Mesothelial cell of epicardium (in vitro differentiated cells): ENCODE data around the gene ATP9A. TPM values are rescaled to one million over a fixed set of nuclear protein-coding genes. Genes with fewer than 3 reads are reported as not detected.

Experiments
- DNase-seq, 2 experiments: peaks; one replicate each; pipeline ENCODE4 v3.0.0; 2021; ENCODE audit warnings: low spot score in 2 of 2; ENCODE audit not compliant: unreplicated experiment in 2 of 2
- H3K27ac Mint-ChIP-seq: 2 replicates; pipeline ENCODE4 v1.8.0; 2021; ENCODE audit warnings: mixed read lengths
- H3K27me3 Mint-ChIP-seq: 2 replicates; pipeline ENCODE4 v1.8.0; 2021; ENCODE audit warnings: low read depth, mixed read lengths
- H3K36me3 Mint-ChIP-seq: 2 replicates; pipeline ENCODE4 v1.8.0; 2021; ENCODE audit warnings: mixed read lengths
- H3K4me1 Mint-ChIP-seq: 2 replicates; pipeline ENCODE4 v1.8.0; 2021; ENCODE audit warnings: mixed read lengths
- H3K4me3 Mint-ChIP-seq: 2 replicates; pipeline ENCODE4 v1.8.0; 2021; ENCODE audit warnings: mild to moderate bottlenecking, moderate library complexity, mixed read lengths
- H3K9me3 Mint-ChIP-seq: 2 replicates; pipeline ENCODE4 v1.8.0; 2021; ENCODE audit warnings: mixed read lengths
- total RNA-seq: library from RNA; stranded (reverse); gene quantifications from 3 replicates; pipeline ENCODE4 v1.2.1, GENCODE V29; 2021
- TF ChIP-seq, protein P1 (sequence below): fragments of 200-600 bp; sonication (generic); IDR thresholded peaks from one replicate; pipeline ENCODE4 v1.5.0; 2021; ENCODE audit warnings: antibody characterized with exemption; ENCODE audit not compliant: unreplicated experiment

The ATP9A gene
- total RNA-seq, 1 donor from 2014 or later = 80.0 TPM

DNA sequence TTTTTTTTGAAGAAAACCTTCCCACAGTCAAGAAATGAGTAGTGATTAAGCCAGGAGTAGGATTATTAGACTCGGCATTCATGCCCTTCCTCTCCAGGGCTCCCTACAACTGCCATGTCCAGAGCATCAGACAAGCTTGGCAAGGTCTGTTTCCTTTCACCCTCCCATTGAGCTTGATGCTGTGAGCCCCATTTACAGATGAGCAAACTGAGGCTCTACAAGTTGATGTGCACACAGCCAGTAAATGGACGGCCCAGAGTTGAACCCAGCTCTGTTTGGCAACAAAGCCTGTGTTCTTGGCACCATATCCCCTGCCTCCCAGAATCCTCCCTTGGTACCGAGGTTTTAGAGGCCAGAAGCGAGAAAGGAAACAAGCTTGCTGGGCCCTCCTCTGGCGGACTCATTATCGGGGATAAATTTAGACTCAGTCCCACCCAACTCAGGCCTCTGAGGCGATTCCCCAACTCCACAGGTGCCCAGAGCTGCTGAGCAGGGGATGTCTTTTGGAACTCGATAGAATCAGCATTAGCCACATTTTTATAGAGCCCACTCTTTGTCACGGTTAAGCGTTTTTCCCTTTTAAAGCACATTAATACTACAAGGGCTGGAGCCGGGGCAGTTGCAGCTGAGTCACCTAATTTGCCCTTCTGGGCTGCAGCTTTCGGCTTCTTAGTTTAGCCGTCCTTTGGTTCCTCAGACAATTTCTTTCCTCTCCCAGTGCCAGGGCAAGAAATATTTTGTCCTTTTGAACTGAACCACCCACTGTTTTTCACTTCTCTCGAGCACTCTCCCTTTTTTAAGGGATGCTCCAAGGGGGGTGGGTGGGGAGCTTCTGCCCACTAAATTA lies 202.7 kb downstream of the ATP9A start:
- Mint-ChIP-seq H3K36me3 (no peaks in the 10 kb centered on the region), H3K27ac (no peak overlapping the region), H3K9me3 (peaks cover 10% of the 10 kb centered on the region), H3K4me1 (peaks cover 26% of the 10 kb centered on the region), H3K4me3 (no peak overlapping the region), H3K27me3 (peaks cover 30% of the 10 kb centered on the region)
- TF ChIP-seq, protein P1, sequence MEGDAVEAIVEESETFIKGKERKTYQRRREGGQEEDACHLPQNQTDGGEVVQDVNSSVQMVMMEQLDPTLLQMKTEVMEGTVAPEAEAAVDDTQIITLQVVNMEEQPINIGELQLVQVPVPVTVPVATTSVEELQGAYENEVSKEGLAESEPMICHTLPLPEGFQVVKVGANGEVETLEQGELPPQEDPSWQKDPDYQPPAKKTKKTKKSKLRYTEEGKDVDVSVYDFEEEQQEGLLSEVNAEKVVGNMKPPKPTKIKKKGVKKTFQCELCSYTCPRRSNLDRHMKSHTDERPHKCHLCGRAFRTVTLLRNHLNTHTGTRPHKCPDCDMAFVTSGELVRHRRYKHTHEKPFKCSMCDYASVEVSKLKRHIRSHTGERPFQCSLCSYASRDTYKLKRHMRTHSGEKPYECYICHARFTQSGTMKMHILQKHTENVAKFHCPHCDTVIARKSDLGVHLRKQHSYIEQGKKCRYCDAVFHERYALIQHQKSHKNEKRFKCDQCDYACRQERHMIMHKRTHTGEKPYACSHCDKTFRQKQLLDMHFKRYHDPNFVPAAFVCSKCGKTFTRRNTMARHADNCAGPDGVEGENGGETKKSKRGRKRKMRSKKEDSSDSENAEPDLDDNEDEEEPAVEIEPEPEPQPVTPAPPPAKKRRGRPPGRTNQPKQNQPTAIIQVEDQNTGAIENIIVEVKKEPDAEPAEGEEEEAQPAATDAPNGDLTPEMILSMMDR = no peak
- DNase-seq = no peak

DNA sequence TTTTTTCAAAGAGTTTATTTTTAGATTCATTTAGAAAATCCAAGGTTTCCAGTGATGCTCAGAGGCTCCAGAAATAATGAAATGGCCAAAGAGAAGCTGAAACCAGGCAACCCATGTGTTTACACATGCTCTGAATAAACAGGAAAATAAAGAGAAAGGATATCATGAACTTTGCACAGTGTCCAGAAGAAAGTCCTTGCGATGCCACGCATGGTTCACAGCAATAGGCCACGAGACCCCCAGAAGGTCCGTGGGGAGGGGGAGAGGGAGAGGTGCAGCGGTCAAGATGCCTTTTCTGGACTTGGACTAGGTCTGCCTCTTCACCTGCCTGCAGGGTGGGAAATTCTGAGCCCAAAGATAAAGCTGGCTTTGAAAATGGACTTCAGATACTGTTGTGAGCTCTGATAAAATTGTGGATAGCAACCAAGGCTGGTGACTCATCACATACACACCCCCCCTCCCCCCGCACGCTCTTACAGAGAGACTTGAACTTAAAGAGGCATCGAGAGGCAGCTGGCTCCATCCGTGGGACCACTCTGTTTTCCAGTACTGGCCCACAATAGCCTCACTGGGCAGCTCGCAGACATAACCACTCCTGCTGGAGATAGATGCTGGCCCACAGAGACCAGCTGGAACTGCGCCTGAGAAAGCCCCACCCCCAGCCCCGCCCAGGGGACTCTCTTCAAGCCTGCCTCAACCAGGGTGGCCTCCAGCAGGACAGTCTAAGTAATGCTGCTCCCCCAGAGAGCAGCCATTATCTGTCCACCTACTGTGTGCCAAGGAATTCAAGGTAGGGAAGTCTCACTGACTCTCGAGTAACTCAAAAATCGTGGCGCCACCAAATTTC lies 204.5 kb downstream of the ATP9A start:
- TF ChIP-seq, protein P1 = no peak
- Mint-ChIP-seq H3K36me3 (no peaks in the 10 kb centered on the region), H3K27ac (peak overlapping the region; percentile 92), H3K4me3 (peak overlapping the region; percentile 68), H3K27me3 (peaks cover 45% of the 10 kb centered on the region), H3K4me1 (peaks cover 37% of the 10 kb centered on the region), H3K9me3 (peaks cover 9% of the 10 kb centered on the region)
- DNase-seq = peak in 1 of 2 experiments; percentile 47

DNA sequence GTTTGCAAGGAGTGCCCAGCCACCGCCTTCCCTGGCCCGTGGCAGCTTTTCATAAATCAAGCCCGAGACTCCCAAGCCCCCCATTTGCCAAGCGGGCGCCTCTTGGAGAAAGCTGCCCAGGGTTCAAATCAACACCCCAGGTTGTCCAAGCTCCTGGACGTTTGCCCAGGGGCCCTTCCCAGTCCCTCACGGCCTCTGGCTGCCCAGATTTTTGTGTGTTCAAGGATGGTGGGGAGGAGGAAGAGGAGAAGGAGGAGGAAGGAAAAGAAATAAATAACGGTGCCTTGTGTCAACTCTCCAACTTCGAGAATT lies 205.1 kb downstream of the ATP9A start:
- Mint-ChIP-seq H3K27me3 (peaks cover 45% of the 10 kb centered on the region), H3K36me3 (no peaks in the 10 kb centered on the region), H3K4me1 (peaks cover 37% of the 10 kb centered on the region), H3K4me3 (peak overlapping the region; percentile 68), H3K27ac (peak overlapping the region; percentile 92), H3K9me3 (peaks cover 3% of the 10 kb centered on the region)
- TF ChIP-seq, protein P1 = no peak
- no peak for DNase-seq

DNA sequence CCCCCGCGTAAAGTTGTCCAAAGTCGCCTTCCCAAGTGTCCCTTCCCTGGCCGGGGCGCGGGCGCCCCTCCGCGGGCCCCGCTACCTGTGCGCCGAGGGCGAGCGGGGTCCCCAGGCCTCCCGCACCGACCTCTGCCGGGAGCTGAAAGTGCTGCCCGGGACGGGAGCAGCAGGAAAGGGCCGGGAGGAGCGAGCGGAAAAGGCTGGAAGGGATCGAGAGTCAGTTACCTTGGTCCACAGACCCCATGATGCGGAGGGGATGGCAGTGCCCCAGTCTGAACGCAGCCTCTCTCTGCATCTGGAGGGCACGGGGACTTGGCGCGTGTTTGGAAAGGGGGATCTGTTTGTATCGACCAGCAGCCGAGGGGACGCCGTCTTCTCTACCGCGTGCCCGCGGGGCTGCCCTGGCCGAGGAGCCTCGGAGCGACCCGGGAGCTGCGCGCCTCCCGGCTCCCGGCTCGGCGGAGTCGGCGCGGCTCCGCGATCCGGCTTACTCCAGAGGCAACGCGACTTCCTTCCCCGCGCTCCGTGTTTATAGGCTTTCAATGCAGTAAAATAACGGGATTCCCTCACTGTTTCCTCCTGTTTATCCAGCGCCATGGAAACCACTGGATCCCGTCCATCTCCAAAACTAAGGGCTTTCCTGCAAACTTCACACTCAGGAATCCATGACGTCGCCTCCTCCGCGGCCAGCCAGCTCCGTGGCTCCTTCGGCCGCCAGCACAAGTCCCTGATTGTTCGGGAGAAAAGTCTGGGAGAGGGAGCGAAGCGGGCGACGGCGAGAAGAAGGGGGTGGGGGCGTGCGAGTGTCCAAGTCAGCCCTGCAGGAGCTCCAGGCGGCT lies 205.6 kb downstream of the ATP9A start:
- TF ChIP-seq, protein P1 = no peak
- H3K9me3 Mint-ChIP-seq = no peaks in the 10 kb centered on the region
- H3K4me3 Mint-ChIP-seq = peak overlapping the region; percentile 68
- H3K4me1 Mint-ChIP-seq = peaks cover 37% of the 10 kb centered on the region
- peaks cover 42% of the 10 kb centered on the region for H3K27me3 Mint-ChIP-seq
- peak overlapping the region; percentile 95 for H3K27ac Mint-ChIP-seq
- no peaks in the 10 kb centered on the region for H3K36me3 Mint-ChIP-seq
- DNase-seq = peak; percentile 63 to 80

DNA sequence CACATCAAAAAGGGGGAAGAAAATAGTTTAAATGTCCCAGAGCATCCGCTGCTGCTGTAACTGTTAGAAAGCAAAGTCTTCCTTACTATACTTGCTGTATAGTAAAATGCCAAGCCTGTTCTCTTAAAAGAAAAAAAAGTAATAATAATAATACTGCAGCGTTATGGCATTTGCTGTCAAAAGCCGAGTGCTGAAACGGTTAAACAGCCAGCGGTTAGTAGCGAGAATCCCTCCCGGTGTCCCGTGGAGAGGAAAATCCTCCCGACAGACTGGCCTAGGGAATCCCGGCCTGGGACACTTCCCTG lies 206.2 kb downstream of the ATP9A start:
- no peaks in the 10 kb centered on the region for H3K36me3 Mint-ChIP-seq
- DNase-seq = no peak
- H3K4me3 Mint-ChIP-seq = peak overlapping the region; percentile 68
- H3K27ac Mint-ChIP-seq = peak overlapping the region; percentile 95
- H3K4me1 Mint-ChIP-seq = peaks cover 37% of the 10 kb centered on the region
- TF ChIP-seq, protein P1 = no peak
- H3K9me3 Mint-ChIP-seq = no peaks in the 10 kb centered on the region
- H3K27me3 Mint-ChIP-seq = peaks cover 42% of the 10 kb centered on the region
